KBM-7 (cell line): ENCODE data around the gene LPAR2.

Source experiments
- DNase-seq: peaks from one replicate; pipeline ENCODE4 v3.0.0-alpha.2; 2015
- in situ Hi-C: fragments of 300-500 bp; cut with MboI; formaldehyde crosslinking; loops from 2 replicates; pipeline ENCODE4 v1.14.3; 2020; ENCODE audit warnings: low sequenced_read_pairs, low pct_unique_long_range_greater_than_20kb, mixed read lengths

The LPAR2 gene

GRCh38 chr19:19655051-19655594, 27.1 kb upstream of the LPAR2 start:
- in situ Hi-C loops = no loop called here
- no peak for DNase-seq

GRCh38 chr19:19654441-19654840, 26.4 kb upstream of the LPAR2 start:
- no peak for DNase-seq
- in situ Hi-C loops = no loop called here

GRCh38 chr19:19653597-19654147, 25.7 kb upstream of the LPAR2 start:
- in situ Hi-C loops = no loop called here
- no peak for DNase-seq

GRCh38 chr19:19652482-19653295, 24.7 kb upstream of the LPAR2 start:
- DNase-seq = no peak
- in situ Hi-C loops = no loop called here

DNA sequence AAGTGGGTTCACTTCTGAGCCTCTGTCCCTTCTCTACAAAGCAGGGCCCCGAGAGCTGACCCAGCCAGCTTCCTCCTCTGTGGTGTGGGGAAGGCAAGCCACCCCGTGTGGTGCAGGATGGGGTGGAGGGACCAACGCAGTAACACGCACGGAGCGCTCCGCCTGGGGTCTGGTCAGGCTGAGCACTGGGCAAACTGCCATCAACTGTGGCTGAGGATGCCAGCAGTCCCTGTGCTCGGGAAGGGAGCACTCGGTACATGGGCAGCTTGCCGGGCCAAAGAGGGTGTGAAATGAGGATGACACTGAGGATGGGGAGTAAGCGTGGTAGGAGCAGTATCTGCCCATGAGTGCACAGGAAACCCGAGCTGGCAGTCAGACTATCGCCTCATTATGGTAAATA, 23.1 kb upstream of the LPAR2 start:
- in situ Hi-C loops = no loop called here
- no peak for DNase-seq

- DNase-seq = no peak
- in situ Hi-C loops = no loop called here
Measured at GRCh38 chr19:19650331-19650730, 22.3 kb upstream of the LPAR2 start.

- in situ Hi-C loops = loop anchor here (10.0 kb wide), 1 partner anchor 115 kb away; the partner anchor contains the start of gene CILP2
- DNase-seq = no peak
Measured at GRCh38 chr19:19649580-19649995, 21.6 kb upstream of the LPAR2 start.

DNA sequence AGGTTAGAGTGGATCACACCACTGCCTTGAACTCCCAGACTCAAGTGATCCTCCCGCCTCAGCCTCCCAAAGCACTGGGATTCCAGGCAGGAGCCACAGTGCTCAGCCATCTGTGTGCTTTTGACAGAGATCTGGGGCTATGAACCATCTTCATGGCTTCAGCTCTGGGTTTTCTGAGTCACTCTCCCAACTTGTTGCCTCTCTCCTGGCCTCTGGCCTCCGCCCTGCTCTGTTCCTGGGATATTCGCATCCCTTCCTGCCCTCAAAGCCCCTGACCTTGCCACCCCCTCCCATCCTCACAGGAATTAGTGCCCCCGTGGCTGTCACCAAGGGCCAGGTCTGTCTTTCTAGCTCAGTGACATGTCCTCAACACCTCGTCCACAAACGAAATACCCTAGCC, 21.1 kb upstream of the LPAR2 start:
- DNase-seq = no peak
- in situ Hi-C loops = loop anchor here (10.0 kb wide), 1 partner anchor 114 kb away; the partner anchor contains the start of gene CILP2

GRCh38 chr19:19647037-19647835, 19.2 kb upstream of the LPAR2 start:
- in situ Hi-C loops = loop anchor here (10.0 kb wide), 1 partner anchor 112 kb away; the partner anchor contains the start of gene CILP2
- DNase-seq = no peak

- no peak for DNase-seq
- in situ Hi-C loops = loop anchor here (10.0 kb wide), 1 partner anchor 111 kb away; the partner anchor contains the start of gene CILP2
Measured at GRCh38 chr19:19645233-19645870, 17.3 kb upstream of the LPAR2 start.

DNA sequence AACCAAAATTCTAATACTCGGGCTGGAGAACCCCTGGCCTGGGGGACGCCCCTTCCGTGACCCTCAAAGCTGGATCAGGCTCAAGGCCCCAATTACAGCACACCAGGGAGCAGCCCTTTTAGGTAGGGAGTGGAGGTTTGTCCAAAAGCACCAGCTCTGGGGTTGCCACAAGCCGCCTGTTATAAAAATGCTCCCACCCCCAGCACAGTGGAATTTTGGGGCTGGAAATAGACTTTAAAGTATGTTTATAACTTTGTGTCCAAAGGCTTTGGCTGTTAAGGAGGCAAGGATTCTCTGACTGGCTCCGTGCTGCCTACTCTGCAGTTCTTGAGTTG, 16.0 kb upstream of the LPAR2 start:
- no peak for DNase-seq
- in situ Hi-C loops = loop anchor here (10.0 kb wide), 1 partner anchor 109 kb away; the partner anchor contains the start of gene CILP2

- in situ Hi-C loops = loop anchor here (10.0 kb wide), 1 partner anchor 109 kb away; the partner anchor contains the start of gene CILP2
- DNase-seq = peak; percentile 80
Measured at GRCh38 chr19:19643158-19644053, 15.4 kb upstream of the LPAR2 start, which contains the start of gene GMIP. TSS of gene GMIP (minus strand) at chr19:19643657. CDS start at chr19:19643529, 128 bp downstream.

DNA sequence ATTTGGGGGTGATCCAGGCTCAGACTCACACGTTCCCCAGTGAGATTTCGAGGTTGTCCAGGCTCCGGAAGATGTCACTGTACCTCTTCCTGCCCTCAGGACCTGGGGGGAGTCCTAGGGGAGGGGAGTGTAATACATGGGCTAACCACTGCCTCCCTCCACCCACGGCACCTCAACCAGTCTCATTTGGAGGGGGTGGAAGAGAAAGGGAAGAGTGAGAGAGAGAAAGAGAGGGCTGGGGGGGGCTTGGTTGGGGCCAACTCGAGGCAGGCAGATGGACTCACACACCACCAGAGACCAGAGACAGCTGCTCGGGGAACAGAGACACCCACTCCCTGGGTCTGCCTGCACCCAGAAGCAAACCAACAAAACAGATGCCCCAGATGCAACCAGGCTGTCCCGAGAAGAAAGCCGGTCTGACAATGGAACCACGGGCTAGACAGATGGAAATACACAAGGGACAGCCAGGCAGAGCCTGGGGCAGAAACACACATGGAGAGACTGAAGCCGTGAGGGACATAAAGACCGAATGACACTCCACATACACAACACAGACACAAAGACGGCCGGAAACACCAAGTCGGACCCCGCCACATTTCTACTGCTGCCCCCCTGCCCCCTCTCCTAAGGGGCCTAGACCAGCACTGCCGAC, 14.6 kb upstream of the LPAR2 start:
- in situ Hi-C loops = loop anchor here (10.0 kb wide), 1 partner anchor 108 kb away; the partner anchor contains the start of gene CILP2
- DNase-seq = peak; percentile 52

DNA sequence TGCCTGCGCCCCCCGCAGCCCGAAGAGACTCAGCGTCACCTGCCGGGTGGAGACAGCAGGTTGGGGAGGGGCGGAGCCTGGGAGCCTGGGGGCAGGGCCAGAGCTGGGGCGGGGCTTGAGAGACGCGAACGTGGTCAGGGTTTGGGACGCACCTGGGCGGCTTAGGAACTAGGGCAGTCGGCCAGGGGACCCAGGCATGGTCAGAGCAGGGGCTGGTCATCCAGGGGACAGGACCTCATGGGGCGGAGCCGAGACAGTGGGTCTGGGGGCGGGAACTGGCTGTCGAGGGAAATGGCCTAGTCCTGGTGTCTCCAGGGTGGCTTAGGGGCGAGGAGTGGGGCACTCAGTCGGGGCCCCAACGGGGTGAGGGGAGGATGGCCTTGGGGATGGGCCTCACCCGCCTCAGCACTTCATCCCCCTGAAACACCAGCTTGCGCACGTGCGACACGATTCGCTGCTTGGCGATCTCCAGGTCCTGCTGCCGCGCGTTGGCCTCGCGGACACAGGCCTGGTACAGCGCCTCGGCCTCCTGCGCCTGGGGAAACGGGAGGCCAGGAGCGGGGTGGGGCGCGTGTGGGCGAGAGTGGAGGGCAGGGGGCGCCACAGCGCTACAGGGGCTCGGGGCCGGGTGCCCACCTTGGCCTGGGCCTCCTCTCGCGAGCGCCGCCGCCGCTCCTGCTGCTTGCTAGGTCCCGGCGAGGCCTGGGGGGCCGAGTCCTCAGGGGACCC, 9.7 kb upstream of the LPAR2 start:
- in situ Hi-C loops = no loop called here

DNA sequence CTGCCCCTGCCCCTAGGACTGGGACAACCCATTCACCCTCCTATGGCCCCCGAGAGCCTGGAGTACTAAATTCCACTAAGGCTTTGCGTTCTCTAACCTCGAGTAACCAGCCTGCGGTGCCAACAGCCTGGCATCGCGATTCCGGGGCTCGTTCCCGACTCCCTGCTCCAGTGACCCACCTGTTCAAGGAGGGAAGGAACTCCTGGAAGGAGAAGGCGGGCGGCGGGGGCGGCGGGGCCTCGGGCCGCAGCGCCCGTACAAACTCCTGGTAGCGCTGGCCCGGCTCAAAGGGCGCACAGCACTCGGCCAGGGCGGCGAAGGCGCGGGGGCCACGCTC, 9.1 kb upstream of the LPAR2 start:
- in situ Hi-C loops = no loop called here

More for the DNA sequence above, 9.7 kb upstream of the LPAR2 start:
- no peak for DNase-seq

DNA sequence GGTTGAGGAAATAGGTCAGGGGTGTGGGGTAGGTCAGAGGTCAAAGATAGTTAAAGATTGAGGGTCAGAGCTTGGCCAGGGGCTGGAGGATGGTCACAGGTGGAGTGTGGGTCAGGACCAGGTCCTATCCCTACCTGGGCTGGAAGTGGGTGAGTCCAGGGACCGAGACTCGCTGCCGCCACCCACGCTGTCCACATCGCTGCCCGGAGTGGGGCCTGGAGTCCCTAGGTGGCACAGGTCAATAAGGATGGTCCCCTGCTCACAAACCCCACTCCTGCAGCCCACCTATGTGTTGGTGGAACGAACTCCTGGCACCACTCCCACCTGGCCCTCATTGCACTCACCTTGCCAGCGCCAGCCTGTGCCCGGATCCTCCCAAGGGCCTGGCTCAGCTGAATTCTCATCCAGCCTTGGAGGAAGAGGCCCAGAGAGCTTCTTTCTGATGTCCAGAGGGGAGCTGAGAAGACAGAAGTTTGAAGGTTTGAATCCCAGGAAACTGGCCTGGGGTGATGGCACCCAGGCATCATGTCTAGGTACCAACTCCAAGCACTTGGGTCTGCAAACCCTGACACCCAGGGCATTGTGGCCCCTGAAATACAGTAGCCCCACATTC, 8.7 kb upstream of the LPAR2 start:
- no peak for DNase-seq
- in situ Hi-C loops = no loop called here

More for the DNA sequence above, 9.1 kb upstream of the LPAR2 start:
- no peak for DNase-seq
